Measurements from ENCODE around the gene RAB3GAP1.
"Not testable (repeated sequence)": the region's sequence is repeated elsewhere in the genome, so short reads cannot be mapped to it uniquely, and the experiment has no call there.

The RAB3GAP1 gene

GRCh38 chr2:135055182-135055786 lies 3.2 kb downstream of the RAB3GAP1 start:
- DNase-seq, result no peak

- no peak for DNase-seq
These were observed 4.7 kb downstream of the RAB3GAP1 start for GRCh38 chr2:135056790-135057189.

GRCh38 chr2:135059577-135059976 lies 7.5 kb downstream of the RAB3GAP1 start:
- DNase-seq, result no peak

GRCh38 chr2:135063210-135063609 lies 11.1 kb downstream of the RAB3GAP1 start:
- no peak for DNase-seq

- DNase-seq, result no peak
These were observed 12.1 kb downstream of the RAB3GAP1 start for GRCh38 chr2:135064149-135064548.

DNA sequence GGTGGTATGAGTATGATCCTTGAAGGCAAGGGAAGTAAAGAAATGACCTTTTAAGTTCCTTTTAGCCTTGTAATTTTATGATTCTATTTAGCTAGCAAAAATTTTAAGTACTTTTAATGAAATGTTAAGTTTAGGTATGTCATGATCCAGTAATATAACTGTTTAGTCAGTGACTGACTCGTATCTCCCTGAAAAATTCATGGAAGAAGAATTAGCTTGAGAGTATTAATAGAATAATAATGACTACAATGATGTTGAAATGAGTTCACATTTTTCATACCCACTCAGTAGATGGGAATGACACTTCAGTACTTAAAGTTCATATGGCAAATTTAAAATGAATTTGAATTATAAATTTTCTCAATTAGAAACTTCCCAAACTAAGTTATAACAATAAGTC lies 14.6 kb downstream of the RAB3GAP1 start:
- DNase-seq, result no peak

DNA sequence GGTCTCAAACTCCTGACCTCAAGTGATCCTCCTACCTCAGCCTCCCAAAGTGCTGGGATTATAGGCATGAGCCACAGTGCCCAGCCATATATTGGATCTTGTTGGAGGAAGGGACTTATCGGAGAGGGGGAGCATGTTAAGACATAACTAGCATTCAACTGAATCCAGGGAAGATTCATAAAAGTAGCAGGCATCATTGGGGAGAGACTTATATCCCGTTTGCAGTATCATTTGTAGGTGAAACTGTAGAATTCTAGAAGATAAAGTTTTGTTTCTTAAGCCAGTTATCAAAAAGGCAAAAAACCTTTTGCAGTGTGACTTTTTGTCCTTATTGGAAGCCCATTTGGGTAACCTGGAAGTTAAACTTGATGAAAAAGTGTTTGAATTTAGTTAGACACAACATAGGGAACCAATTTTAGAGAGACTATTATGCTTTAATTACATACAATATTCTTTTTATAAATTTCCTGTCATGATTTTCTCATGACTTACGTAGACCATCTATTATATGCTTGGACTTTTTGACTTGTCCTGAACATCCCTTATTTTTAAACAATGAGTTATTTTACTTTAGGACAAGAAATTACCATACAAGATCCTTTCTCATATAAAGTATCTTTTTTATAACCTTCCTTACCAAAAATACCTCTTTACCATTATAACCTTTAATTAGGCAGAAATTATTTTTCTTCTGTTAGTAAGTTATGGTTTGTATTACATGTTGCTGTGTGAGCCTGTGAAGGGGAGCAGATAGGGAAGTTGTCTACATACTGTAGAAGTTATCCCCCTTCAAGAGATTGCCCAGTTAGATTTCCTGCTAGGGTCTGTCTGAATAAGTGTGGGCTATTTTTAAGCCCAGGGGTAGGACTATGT lies 20.3 kb downstream of the RAB3GAP1 start:
- no peak for DNase-seq

GRCh38 chr2:135074216-135074615 lies 22.1 kb downstream of the RAB3GAP1 start:
- no peak for DNase-seq

DNA sequence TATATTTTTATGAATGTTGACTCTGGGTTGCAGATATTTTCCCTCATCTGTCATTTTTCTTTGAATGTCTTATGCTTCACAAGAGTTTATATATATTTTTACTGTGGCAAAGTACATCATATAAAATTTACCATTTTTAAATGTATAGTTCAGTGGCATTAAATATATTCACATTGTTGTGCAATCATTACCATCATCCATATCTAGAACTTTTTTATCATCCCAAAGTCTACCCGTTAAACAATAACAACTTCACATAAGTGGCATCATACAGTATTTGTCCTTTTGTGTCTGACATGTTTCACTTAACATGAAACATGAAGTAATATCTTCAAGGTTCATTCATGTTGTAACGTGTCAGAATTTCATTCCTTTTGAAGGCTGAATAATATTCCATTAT lies 24.5 kb downstream of the RAB3GAP1 start:
- DNase-seq, result no peak

- DNase-seq, result no peak
These were observed 26.3 kb downstream of the RAB3GAP1 start for GRCh38 chr2:135078417-135078816.

GRCh38 chr2:135086222-135086621 lies 34.1 kb downstream of the RAB3GAP1 start:
- no peak for DNase-seq

DNA sequence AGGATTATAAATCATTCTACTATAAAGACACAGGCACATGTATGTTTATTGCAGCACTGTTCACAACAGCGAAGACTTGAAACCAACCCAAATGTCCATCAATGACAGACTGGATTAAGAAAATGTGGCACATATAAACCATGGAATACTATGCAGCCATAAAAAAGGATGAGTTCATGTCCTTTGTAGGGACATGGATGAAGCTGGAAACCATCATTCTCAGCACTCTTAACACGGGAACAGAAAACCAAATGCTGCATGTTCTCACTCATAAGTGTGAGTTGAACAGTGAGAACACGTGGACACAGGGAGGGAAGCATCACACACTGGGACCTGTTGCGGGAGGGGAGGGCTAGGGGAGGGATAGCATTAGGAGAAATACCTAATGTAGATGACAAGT lies 37.5 kb downstream of the RAB3GAP1 start:
- DNase-seq, result not testable (repeated sequence)

DNA sequence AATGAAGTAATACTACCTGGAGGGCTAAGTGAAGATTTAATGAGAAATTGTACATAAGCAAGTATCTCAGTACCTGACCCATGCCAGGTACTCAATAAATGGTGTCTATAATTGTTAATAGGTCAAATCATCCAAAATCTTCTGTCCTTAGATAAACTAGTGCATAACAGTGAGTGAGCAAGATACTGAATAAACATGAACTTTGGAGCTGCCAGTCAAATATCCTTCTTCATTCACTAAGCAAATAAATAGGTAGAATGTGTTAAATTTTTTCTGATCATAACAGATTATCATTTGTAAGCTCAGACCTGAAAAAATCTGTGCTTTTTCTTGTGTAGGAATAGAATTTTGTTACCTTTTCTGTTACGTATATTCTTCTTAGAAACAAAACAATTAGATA lies 39.6 kb downstream of the RAB3GAP1 start:
- no peak for DNase-seq

- no peak for DNase-seq
These were observed 41.1 kb downstream of the RAB3GAP1 start for GRCh38 chr2:135093193-135093592.

DNA sequence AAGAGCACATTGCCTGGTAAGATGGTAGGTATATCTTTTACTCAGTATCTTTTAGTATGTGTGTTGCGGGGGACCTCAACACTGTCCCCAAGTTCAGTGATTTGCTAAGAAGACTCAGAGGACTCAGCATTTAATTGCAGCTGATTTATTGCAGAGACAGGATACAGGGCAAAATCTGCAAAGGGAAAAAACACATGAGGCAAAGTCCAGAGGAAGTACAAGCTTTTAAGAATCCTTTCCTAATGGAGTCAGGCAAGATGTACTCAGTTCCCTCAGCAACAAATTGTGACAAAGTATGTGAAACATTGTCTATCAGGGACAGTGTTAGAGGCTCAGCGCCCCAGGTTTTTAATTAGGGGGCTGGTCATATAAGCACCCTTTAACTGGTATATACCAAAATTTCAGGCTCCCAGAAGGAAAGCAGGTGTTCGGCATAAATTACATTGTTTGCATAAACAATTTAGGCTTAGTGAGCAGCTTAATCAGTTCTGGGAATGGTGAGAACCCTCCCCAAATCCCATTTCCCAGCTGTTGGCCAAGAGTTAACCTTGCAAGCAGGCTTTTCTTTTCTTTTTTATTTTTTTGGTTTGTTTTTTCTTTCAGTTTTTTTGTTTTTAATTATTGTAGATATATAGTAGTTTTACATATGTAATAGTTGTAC lies 41.7 kb downstream of the RAB3GAP1 start:
- no peak for DNase-seq

GRCh38 chr2:135094508-135094907 lies 42.4 kb downstream of the RAB3GAP1 start:
- no peak for DNase-seq

- DNase-seq, result no peak
These were observed 43.5 kb downstream of the RAB3GAP1 start for GRCh38 chr2:135095591-135095990.

GRCh38 chr2:135096665-135097446 lies 44.8 kb downstream of the RAB3GAP1 start:
- DNase-seq, result no peak

DNA sequence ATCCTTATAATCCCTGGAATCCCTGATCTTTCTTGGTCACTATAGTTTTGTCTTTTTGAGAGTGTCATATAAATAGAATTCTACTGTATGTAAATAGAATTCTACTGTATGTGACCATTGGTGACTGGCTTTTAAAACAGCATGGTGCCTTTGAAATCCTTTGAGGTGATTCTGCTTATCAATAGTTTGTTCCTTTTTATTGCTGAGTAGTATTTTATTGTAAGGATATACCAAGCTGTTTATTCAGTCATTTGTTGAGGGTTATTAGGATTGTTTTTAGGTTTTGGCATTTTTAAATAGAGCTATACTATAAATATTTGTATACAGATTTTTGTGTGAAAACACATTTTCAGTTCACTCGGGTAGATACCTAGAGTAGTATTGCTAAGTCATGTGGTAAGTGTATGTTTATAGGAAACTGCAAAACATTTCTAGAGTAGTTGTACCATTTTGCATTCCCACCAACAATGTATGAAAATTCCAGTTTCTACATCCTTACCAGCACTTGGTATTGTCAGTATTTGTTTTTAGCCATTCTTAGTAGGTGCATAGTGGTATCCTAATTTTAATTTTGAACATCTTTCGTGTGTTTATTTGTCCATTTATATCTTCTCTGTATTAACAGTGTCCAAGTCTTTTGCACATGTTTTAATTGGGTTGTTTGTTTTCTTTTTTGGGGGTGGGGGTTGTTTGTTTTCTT lies 45.6 kb downstream of the RAB3GAP1 start:
- DNase-seq, result no peak

- no peak for DNase-seq
These were observed 47.9 kb downstream of the RAB3GAP1 start for GRCh38 chr2:135099802-135100483.

- no peak for DNase-seq
These were observed 51.8 kb downstream of the RAB3GAP1 start for GRCh38 chr2:135103843-135104242.

Data from CD4-positive, alpha-beta T cell treated with Interleukin-1 beta for 1 hour (primary cell).